Measurements from ENCODE around the gene COL6A1.

The COL6A1 gene

GRCh38 chr21:46024141-46024540, 42.6 kb downstream of the COL6A1 start:
- DNase-seq (ENCODE audit: low read depth in 2 of 2, low spot score in 1 of 2): no peak

GRCh38 chr21:46025113-46025770, 43.7 kb downstream of the COL6A1 start:
- no peak for DNase-seq (ENCODE audit: low read depth in 2 of 2, low spot score in 1 of 2)

GRCh38 chr21:46027851-46028493, 46.4 kb downstream of the COL6A1 start:
- no peak for DNase-seq (ENCODE audit: low read depth in 2 of 2, low spot score in 1 of 2)

GRCh38 chr21:46028573-46029091, 47.1 kb downstream of the COL6A1 start:
- DNase-seq (ENCODE audit: low read depth in 2 of 2, low spot score in 1 of 2): no peak

- no peak for DNase-seq (ENCODE audit: low read depth in 2 of 2, low spot score in 1 of 2)
Measured at GRCh38 chr21:46029186-46029924, 47.8 kb downstream of the COL6A1 start.

- no peak for DNase-seq (ENCODE audit: low read depth in 2 of 2, low spot score in 1 of 2)
Measured at GRCh38 chr21:46031484-46031883, 49.9 kb downstream of the COL6A1 start.

- DNase-seq (ENCODE audit: low read depth in 2 of 2, low spot score in 1 of 2): no peak
Measured at GRCh38 chr21:46032100-46032499, 50.5 kb downstream of the COL6A1 start.

GRCh38 chr21:46033410-46034400, 52.1 kb downstream of the COL6A1 start:
- no peak for DNase-seq (ENCODE audit: low read depth in 2 of 2, low spot score in 1 of 2)

GRCh38 chr21:46035809-46036695, 54.5 kb downstream of the COL6A1 start:
- no peak for DNase-seq (ENCODE audit: low read depth in 2 of 2, low spot score in 1 of 2)

- DNase-seq (ENCODE audit: low read depth in 2 of 2, low spot score in 1 of 2): no peak
Measured at GRCh38 chr21:46036696-46037330, 55.2 kb downstream of the COL6A1 start.

GRCh38 chr21:46037331-46038325, 56.1 kb downstream of the COL6A1 start:
- no peak for DNase-seq (ENCODE audit: low read depth in 2 of 2, low spot score in 1 of 2)

- no peak for DNase-seq (ENCODE audit: low read depth in 2 of 2, low spot score in 1 of 2)
Measured at GRCh38 chr21:46038341-46038829, 56.8 kb downstream of the COL6A1 start.

GRCh38 chr21:46038871-46039397, 57.4 kb downstream of the COL6A1 start:
- no peak for DNase-seq (ENCODE audit: low read depth in 2 of 2, low spot score in 1 of 2)

GRCh38 chr21:46039891-46040660, 58.5 kb downstream of the COL6A1 start:
- no peak for DNase-seq (ENCODE audit: low read depth in 2 of 2, low spot score in 1 of 2)

- no peak for DNase-seq (ENCODE audit: low read depth in 2 of 2, low spot score in 1 of 2)
Measured at GRCh38 chr21:46040707-46041106, 59.1 kb downstream of the COL6A1 start.

- DNase-seq (ENCODE audit: low read depth in 2 of 2, low spot score in 1 of 2): no peak
Measured at GRCh38 chr21:46041183-46041582, 59.6 kb downstream of the COL6A1 start.

GRCh38 chr21:46045154-46045553, 63.6 kb downstream of the COL6A1 start:
- no peak for DNase-seq (ENCODE audit: low read depth in 2 of 2, low spot score in 1 of 2)
